Hematopoietic multipotent progenitor cell treated with erythropoietin and hydrocortisone succinate and interleukin-3 and kit ligand, for 8 days (in vitro differentiated cells): ENCODE measurements around the gene ANK2.

Experiments
- DNase-seq: peaks from one replicate; pipeline ENCODE4 v3.0.0-alpha.2; 2015

Gene ANK2

GRCh38 chr4:113101669-113102068 lies 52.2 kb downstream of the ANK2 start:
- DNase-seq, result no peak

- no peak for DNase-seq
Observed at GRCh38 chr4:113103556-113103955, 54.1 kb downstream of the ANK2 start.

GRCh38 chr4:113106108-113106507 lies 56.7 kb downstream of the ANK2 start:
- DNase-seq, result no peak

- DNase-seq, result no peak
Observed at GRCh38 chr4:113109106-113109718, 59.8 kb downstream of the ANK2 start.

- DNase-seq, result no peak
Observed at GRCh38 chr4:113112338-113112978, 63.0 kb downstream of the ANK2 start.

- DNase-seq, result no peak
Observed at GRCh38 chr4:113113151-113113550, 63.7 kb downstream of the ANK2 start.

- DNase-seq, result no peak
Observed at GRCh38 chr4:113114884-113115283, 65.4 kb downstream of the ANK2 start.

GRCh38 chr4:113116414-113117357 lies 67.2 kb downstream of the ANK2 start:
- no peak for DNase-seq

- no peak for DNase-seq
Observed at GRCh38 chr4:113117358-113117702, 67.9 kb downstream of the ANK2 start.

GRCh38 chr4:113122066-113122465 lies 72.6 kb downstream of the ANK2 start:
- no peak for DNase-seq

GRCh38 chr4:113125418-113125817 lies 76.0 kb downstream of the ANK2 start:
- DNase-seq, result no peak

GRCh38 chr4:113131136-113131535 lies 81.7 kb downstream of the ANK2 start:
- no peak for DNase-seq

- no peak for DNase-seq
Observed at GRCh38 chr4:113131621-113132020, 82.2 kb downstream of the ANK2 start.

GRCh38 chr4:113141901-113142346 lies 92.5 kb downstream of the ANK2 start:
- DNase-seq, result no peak

- no peak for DNase-seq
Observed at GRCh38 chr4:113142351-113142750, 92.9 kb downstream of the ANK2 start.

- DNase-seq, result no peak
Observed at GRCh38 chr4:113144091-113144490, 94.6 kb downstream of the ANK2 start.

- DNase-seq, result no peak
Observed at GRCh38 chr4:113145147-113145518, 95.7 kb downstream of the ANK2 start.

GRCh38 chr4:113145519-113146291 lies 96.3 kb downstream of the ANK2 start:
- DNase-seq, result no peak

- no peak for DNase-seq
Observed at GRCh38 chr4:113146876-113147358, 97.5 kb downstream of the ANK2 start.

- DNase-seq, result no peak
Observed at GRCh38 chr4:113147498-113148111, 98.2 kb downstream of the ANK2 start.

- DNase-seq, result no peak
Observed at GRCh38 chr4:113148925-113149324, 99.5 kb downstream of the ANK2 start.

GRCh38 chr4:113153529-113154101 lies 104.2 kb downstream of the ANK2 start:
- DNase-seq, result no peak
